HAP-1 (cell line): ENCODE measurements around the gene SDCCAG8.

ENCODE experiments used
- DNase-seq, 2 experiments: peaks; one replicate each; pipeline ENCODE4 v3.0.0-alpha.2; 2016 to 2020; ENCODE audit warnings: low spot score in 2 of 2
- H3K27me3 ChIP-seq: fragments of 250-450 bp; sonication (Bioruptor Pico); 2 replicates; pipeline ENCODE4 v1.5.1; 2020; ENCODE audit warnings: low read depth, mild to moderate bottlenecking, moderate library complexity
- H3K36me3 ChIP-seq: fragments of 250-450 bp; sonication (Bioruptor Pico); replicated peaks from 2 replicates; pipeline ENCODE4 v1.5.1; 2020; ENCODE audit warnings: mild to moderate bottlenecking
- H3K4me1 ChIP-seq: fragments of 250-450 bp; sonication (Bioruptor Pico); 2 replicates; pipeline ENCODE4 v1.5.1; 2020; ENCODE audit warnings: mild to moderate bottlenecking
- H3K4me3 ChIP-seq: fragments of 250-450 bp; sonication (Bioruptor Pico); 2 replicates; pipeline ENCODE4 v1.5.1; 2020; ENCODE audit warnings: mild to moderate bottlenecking, moderate library complexity
- H3K9me3 ChIP-seq: fragments of 250-450 bp; sonication (Bioruptor Pico); 2 replicates; pipeline ENCODE4 v1.5.1; 2020; ENCODE audit warnings: mild to moderate bottlenecking, moderate library complexity
- in situ Hi-C: fragments of 300-500 bp; cut with MboI; formaldehyde crosslinking; loops from 3 replicates; pipeline ENCODE4 v1.14.3; 2020; ENCODE audit warnings: low sequenced_read_pairs, inconsistent platforms, mixed read lengths

Gene SDCCAG8

GRCh38 chr1:243469497-243469896, 213.7 kb downstream of the SDCCAG8 start:
- no peak for DNase-seq
- Histone ChIP-seq H3K4me1 (no peaks in the 10 kb centered on the region), H3K27me3 (no peaks in the 10 kb centered on the region), H3K36me3 (no peaks in the 10 kb centered on the region), H3K9me3 (no peaks in the 10 kb centered on the region), H3K4me3 (no peak overlapping the region)
- in situ Hi-C loops: no loop called here

- H3K4me3 ChIP-seq: no peak overlapping the region
- H3K27me3 ChIP-seq: no peaks in the 10 kb centered on the region
- H3K9me3 ChIP-seq: no peaks in the 10 kb centered on the region
- in situ Hi-C loops: no loop called here
- no peak for DNase-seq
- H3K4me1 ChIP-seq: no peaks in the 10 kb centered on the region
- H3K36me3 ChIP-seq: no peaks in the 10 kb centered on the region
These were observed 214.7 kb downstream of the SDCCAG8 start for GRCh38 chr1:243470502-243470901.

GRCh38 chr1:243471026-243471685, 215.3 kb downstream of the SDCCAG8 start:
- H3K4me3 ChIP-seq: no peak overlapping the region
- H3K27me3 ChIP-seq: no peaks in the 10 kb centered on the region
- 0 out of 2 replicates have a peak, but pooled peaks cover 2% of the 10 kb centered on the region for H3K4me1 ChIP-seq
- no peaks in the 10 kb centered on the region for H3K9me3 ChIP-seq
- in situ Hi-C loops: no loop called here
- no peak for DNase-seq
- H3K36me3 ChIP-seq: no peaks in the 10 kb centered on the region

- H3K27me3 ChIP-seq: no peaks in the 10 kb centered on the region
- in situ Hi-C loops: no loop called here
- DNase-seq: no peak
- H3K4me1 ChIP-seq: 0 out of 2 replicates have a peak, but pooled peaks cover 2% of the 10 kb centered on the region
- no peaks in the 10 kb centered on the region for H3K36me3 ChIP-seq
- no peaks in the 10 kb centered on the region for H3K9me3 ChIP-seq
- no peak overlapping the region for H3K4me3 ChIP-seq
These were observed 216.2 kb downstream of the SDCCAG8 start for GRCh38 chr1:243471754-243472745.

GRCh38 chr1:243473227-243474135, 217.6 kb downstream of the SDCCAG8 start:
- no peak for DNase-seq
- in situ Hi-C loops: no loop called here
- no peak overlapping the region for H3K4me3 ChIP-seq

GRCh38 chr1:243474136-243474881, 218.5 kb downstream of the SDCCAG8 start:
- DNase-seq: no peak
- in situ Hi-C loops: no loop called here
- Histone ChIP-seq H3K27me3 (no peaks in the 10 kb centered on the region), H3K4me1 (0 out of 2 replicates have a peak, but pooled peaks cover 2% of the 10 kb centered on the region), H3K36me3 (no peaks in the 10 kb centered on the region), H3K4me3 (no peak overlapping the region), H3K9me3 (no peaks in the 10 kb centered on the region)

More at GRCh38 chr1:243473227-243474135, 217.6 kb downstream of the SDCCAG8 start:
- H3K4me1 ChIP-seq: 0 out of 2 replicates have a peak, but pooled peaks cover 2% of the 10 kb centered on the region
- no peaks in the 10 kb centered on the region for H3K27me3 ChIP-seq
- H3K9me3 ChIP-seq: no peaks in the 10 kb centered on the region
- H3K36me3 ChIP-seq: no peaks in the 10 kb centered on the region

GRCh38 chr1:243474906-243475305, 219.1 kb downstream of the SDCCAG8 start:
- in situ Hi-C loops: no loop called here
- Histone ChIP-seq H3K4me3 (no peak overlapping the region), H3K36me3 (no peaks in the 10 kb centered on the region), H3K9me3 (no peaks in the 10 kb centered on the region), H3K27me3 (no peaks in the 10 kb centered on the region), H3K4me1 (0 out of 2 replicates have a peak, but pooled peaks cover 2% of the 10 kb centered on the region)
- no peak for DNase-seq

- H3K36me3 ChIP-seq: no peaks in the 10 kb centered on the region
- H3K27me3 ChIP-seq: no peaks in the 10 kb centered on the region
- H3K9me3 ChIP-seq: no peaks in the 10 kb centered on the region
- no peak overlapping the region for H3K4me3 ChIP-seq
- peak; percentile 57 to 82 for DNase-seq
- in situ Hi-C loops: no loop called here
- 0 out of 2 replicates have a peak, but pooled peaks cover 2% of the 10 kb centered on the region for H3K4me1 ChIP-seq
These were observed 220.1 kb downstream of the SDCCAG8 start for GRCh38 chr1:243475966-243476365.

- no peak for DNase-seq
- Histone ChIP-seq H3K4me3 (no peak overlapping the region), H3K4me1 (peaks cover 11% of the 10 kb centered on the region; the same call in 1 of the 2 replicates), H3K27me3 (no peaks in the 10 kb centered on the region), H3K36me3 (no peaks in the 10 kb centered on the region), H3K9me3 (no peaks in the 10 kb centered on the region)
- in situ Hi-C loops: no loop called here
These were observed 222.0 kb downstream of the SDCCAG8 start for GRCh38 chr1:243477731-243478290.

- H3K9me3 ChIP-seq: no peaks in the 10 kb centered on the region
- in situ Hi-C loops: no loop called here
- no peaks in the 10 kb centered on the region for H3K27me3 ChIP-seq
- H3K4me3 ChIP-seq: no peak overlapping the region
- no peak for DNase-seq
- H3K36me3 ChIP-seq: no peaks in the 10 kb centered on the region
- H3K4me1 ChIP-seq: peaks cover 9% of the 10 kb centered on the region; the same call in 1 of the 2 replicates
These were observed 225.3 kb downstream of the SDCCAG8 start for GRCh38 chr1:243481101-243481500.

GRCh38 chr1:243482141-243483022, 226.5 kb downstream of the SDCCAG8 start:
- Histone ChIP-seq H3K27me3 (no peaks in the 10 kb centered on the region), H3K4me1 (peaks cover 9% of the 10 kb centered on the region; the same call in 1 of the 2 replicates), H3K36me3 (no peaks in the 10 kb centered on the region), H3K4me3 (no peak overlapping the region), H3K9me3 (no peaks in the 10 kb centered on the region)
- DNase-seq: peak; percentile 60 to 77
- in situ Hi-C loops: no loop called here
